Eye (tissue), 1 donor: ENCODE measurements around the gene LRCH4.
A peak's percentile ranks its signal among the peaks of the same experiment; 100 is the strongest.
"Not testable (repeated sequence)": the region's sequence is repeated elsewhere in the genome, so short reads cannot be mapped to it uniquely, and the experiment has no call there.

Experiments
- DNase-seq: peaks from one replicate; pipeline ENCODE4 v3.0.0-alpha.2; 2015

The LRCH4 gene

DNA sequence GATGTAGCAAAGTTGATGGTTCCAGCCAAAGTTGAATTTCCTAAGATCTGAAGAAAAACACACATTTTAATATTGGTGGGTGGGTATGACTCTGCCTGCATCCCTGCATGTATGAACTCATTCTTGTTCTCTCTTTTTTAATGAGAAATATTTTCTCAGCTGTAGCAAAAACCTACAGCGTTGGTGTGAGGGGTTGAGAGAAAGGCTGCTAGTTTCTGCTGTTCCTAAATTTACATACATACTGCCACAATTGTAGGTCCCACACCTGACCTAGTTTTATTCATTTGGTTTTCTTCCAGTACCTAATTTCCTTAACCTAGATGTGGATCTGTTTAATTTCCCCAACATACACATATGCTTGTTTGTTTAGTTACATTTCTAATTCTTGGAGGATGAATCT, 42.3 kb downstream of the LRCH4 start:
- no peak for DNase-seq

DNA sequence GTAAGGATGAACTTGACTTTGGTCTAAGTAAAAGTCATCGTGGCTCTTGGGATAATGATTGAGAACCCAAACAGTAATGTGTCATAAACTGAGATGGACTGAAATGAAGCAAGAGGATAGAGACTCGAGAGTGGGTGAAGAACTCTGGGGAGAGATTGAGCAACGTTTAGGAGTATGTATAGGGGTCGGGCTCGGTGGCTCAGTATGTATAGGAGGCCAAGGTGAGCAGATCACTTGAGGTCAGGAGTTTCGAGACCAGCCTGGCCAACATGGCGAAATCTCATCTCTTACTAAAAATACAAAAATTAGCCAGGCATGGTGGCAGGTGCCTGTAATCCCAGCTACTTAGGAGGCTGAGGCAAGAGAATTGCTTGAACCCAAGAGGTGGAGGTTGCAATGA, 44.6 kb downstream of the LRCH4 start:
- DNase-seq, result not testable (repeated sequence)

DNA sequence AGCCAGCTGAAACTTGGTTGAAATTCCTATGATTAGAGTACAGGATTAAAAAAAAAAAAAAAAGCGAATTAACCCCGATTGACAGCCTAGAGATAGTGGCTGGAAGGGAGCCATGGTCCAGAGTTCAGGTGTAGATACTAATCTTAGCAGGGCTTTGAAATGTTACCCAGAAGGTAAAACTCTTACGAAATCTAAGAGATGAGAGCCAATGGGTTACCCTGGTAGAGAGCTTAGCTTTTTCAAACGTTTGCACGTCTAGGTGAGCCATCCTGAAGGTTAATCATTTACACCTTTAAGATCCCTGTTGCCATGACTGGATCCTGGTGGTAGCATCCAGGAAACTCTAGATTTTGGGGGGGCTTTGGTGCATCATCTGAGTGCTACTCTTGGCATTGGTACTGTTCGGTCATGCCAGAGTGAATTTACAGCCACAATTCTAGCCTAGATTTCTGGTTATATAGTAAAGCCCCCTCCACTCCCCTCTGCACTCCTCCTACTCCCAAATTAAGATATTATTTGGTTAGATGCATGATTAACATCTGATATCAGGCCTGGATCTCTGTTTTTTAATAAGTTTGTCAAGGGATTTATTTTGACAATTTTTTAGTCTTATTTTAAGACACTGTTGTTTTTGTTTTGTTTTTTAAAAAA, 45.7 kb downstream of the LRCH4 start:
- no peak for DNase-seq

DNA sequence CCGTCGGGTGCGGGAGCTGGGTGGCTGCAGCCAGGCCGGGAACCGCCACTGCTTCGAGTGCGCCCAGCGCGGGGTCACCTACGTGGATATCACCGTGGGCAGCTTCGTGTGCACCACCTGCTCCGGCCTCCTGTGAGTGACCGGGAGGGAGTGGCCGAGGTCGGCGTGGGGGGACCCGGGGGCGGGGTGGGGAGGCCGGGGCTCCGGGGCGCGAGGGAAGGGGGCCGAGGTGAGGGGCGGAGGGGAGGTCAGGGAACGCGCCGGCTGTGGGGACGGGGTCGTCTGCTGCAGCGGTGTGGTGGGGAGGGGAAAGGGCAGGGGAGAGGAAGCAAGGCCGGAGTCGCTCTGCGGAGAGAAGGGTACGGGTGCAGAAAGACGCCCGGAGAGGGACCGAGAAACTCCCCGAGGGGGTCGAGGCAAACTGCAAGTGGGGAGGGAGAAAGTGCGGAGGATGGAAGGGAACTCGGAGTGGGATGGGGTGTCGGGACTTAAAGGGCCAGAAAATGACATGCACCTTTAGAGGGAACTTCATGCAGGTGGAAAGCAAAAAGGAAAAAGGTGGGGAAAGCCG, 46.4 kb downstream of the LRCH4 start:
- no peak for DNase-seq

DNA sequence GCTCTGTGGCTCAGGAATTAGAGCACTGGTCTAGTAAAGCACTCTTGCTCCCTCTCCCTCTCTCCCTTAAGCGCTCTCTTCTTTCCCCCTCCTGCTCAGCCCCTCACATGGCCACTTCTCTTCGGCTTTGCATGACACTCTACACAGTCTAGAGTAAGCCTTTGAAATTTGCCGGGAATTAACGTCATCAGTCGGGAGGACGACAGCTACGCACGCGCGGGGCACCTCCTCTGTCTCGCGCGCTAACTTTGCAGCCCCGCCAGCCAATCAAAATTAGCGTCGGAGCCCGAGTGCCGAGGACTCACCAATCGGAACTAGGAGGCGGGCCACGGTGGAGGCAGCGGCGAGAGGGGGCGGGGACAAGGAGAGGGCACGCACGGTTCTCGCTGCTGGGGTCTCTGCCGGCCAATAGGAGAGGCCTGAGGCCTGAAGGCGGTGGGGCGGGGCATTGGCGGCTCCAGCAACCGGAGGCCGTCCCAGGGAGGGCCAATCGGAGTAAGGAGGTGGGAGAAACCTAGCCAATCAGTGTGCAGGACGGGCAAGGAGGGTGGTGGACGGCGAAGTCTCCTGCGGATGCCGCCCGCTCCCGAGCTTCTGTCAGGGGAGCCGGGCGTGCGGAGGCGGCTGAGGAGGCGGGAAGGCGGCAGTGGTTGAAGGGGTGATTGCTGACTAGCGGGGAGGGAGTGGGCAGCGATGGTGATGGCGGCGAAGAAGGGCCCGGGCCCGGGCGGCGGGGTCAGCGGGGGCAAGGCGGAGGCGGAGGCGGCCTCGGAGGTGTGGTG, 47.1 kb downstream of the LRCH4 start, which contains the start of gene AGFG2:
TSS of gene AGFG2 (plus strand) at position 550 of the 782 bp plus-strand sequence. CDS start at position 694, 144 bp downstream.
- DNase-seq, result peak; percentile 100

DNA sequence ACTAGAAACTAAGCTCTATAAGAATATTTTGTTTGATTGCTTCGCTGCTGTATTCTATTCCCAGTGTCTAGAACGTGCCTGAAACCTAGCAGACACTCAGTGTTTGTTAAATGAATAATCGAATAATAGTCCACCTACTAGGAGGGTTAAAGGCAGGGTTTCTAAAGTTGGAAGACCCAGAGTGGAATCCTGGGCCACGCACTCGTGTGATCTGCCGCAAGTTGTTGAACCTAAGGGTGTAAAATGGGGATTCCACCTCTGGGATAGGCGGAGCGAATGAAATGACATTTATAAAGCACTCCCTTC, 47.6 kb downstream of the LRCH4 start:
- DNase-seq, result no peak

DNA sequence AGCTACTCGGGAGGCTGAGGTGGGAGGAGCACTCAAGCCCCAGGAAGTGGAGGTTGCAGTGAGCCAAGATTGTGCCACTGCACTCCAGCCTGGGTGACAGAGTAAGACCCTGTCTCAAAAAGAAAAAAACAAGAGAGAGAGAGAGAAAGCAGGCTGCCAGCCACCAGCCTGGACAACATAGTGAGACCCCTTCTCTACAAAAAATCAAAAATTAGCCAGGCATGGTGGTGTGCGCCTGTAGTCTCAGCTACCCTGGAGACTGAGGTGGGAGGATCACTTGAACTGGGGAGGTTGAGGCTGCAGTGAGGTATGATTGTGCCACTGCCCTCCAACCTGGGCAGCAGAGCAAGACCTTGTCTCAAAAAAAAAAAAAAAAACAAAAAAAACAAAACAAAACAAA, 49.2 kb downstream of the LRCH4 start:
- DNase-seq, result not testable (repeated sequence)

GRCh38 chr7:100535982-100536381, 49.9 kb downstream of the LRCH4 start:
- not testable (repeated sequence) for DNase-seq

GRCh38 chr7:100532165-100533022, 53.5 kb downstream of the LRCH4 start:
- DNase-seq, result no peak

- not testable (repeated sequence) for DNase-seq
These were observed 57.6 kb downstream of the LRCH4 start for GRCh38 chr7:100528108-100528866.
